Trophoblast cell (in vitro differentiated cells and primary cell): ENCODE results near the gene ERFE.

Experiments used
- DNase-seq, 2 donors: peaks; one replicate each; pipeline ENCODE4 v3.0.0-alpha.2; 2016
- H2AFZ ChIP-seq: 2 replicates; pipeline ENCODE4 v1.6.1; 2013; ENCODE audit warnings: low read length, moderate library complexity, mild to moderate bottlenecking; ENCODE audit not compliant: insufficient read depth, poor library complexity
- H2AK5ac ChIP-seq: 2 replicates; pipeline ENCODE4 v1.6.1; 2013; ENCODE audit warnings: mild to moderate bottlenecking, low read length
- H2BK120ac ChIP-seq: 2 replicates; pipeline ENCODE4 v1.6.1; 2013; ENCODE audit warnings: low read length, mild to moderate bottlenecking, moderate library complexity; ENCODE audit not compliant: insufficient read depth, poor library complexity
- H2BK12ac ChIP-seq: 2 replicates; pipeline ENCODE4 v1.6.1; 2013; ENCODE audit warnings: mild to moderate bottlenecking, low read length, moderate library complexity
- H2BK5ac ChIP-seq: 2 replicates; pipeline ENCODE4 v1.6.1; 2013; ENCODE audit warnings: low read length, low read depth, moderate library complexity, mild to moderate bottlenecking; ENCODE audit not compliant: poor library complexity
- H3K14ac ChIP-seq: 2 replicates; pipeline ENCODE4 v1.6.1; 2013; ENCODE audit warnings: mild to moderate bottlenecking, low read length
- H3K18ac ChIP-seq: 2 replicates; pipeline ENCODE4 v1.6.1; 2013; ENCODE audit warnings: mild to moderate bottlenecking, low read length
- H3K23ac ChIP-seq: 2 replicates; pipeline ENCODE4 v1.6.1; 2013; ENCODE audit warnings: low read length
- H3K27ac ChIP-seq: 2 replicates; pipeline ENCODE4 v1.5.1; 2013; ENCODE audit warnings: low read depth, mild to moderate bottlenecking, inconsistent platforms, low read length, moderate library complexity
- H3K27me3 ChIP-seq: 2 replicates; pipeline ENCODE4 v1.6.1; 2013; ENCODE audit warnings: inconsistent platforms, mild to moderate bottlenecking, low read length, moderate library complexity; ENCODE audit not compliant: insufficient read depth
- H3K36me3 ChIP-seq, 2 experiments: 1 replicate in 1 of 2; 2 replicates in 1 of 2; pipeline ENCODE4 v1.6.1; 2013; ENCODE audit warnings: low read length in 2 of 2, mild to moderate bottlenecking in 2 of 2, moderate library complexity in 1 of 2; ENCODE audit not compliant: insufficient read depth in 2 of 2, control insufficient read depth in 1 of 2
- H3K4ac ChIP-seq: 2 replicates; pipeline ENCODE4 v1.6.1; 2013; ENCODE audit warnings: low read depth, mild to moderate bottlenecking, low read length, moderate library complexity
- H3K4me1 ChIP-seq, 2 experiments: 1 replicate in 1 of 2; 2 replicates in 1 of 2; pipeline ENCODE4 v1.6.1; 2013; ENCODE audit warnings: low read length in 2 of 2, mild to moderate bottlenecking in 2 of 2, moderate library complexity in 1 of 2; ENCODE audit not compliant: insufficient read depth in 2 of 2, control insufficient read depth in 1 of 2
- H3K4me2 ChIP-seq: 2 replicates; pipeline ENCODE4 v1.6.1; 2013; ENCODE audit warnings: inconsistent platforms, mild to moderate bottlenecking, low read length, moderate library complexity
- H3K4me3 ChIP-seq: 2 replicates; pipeline ENCODE4 v1.5.1; 2013; ENCODE audit warnings: mild to moderate bottlenecking, low read depth, low read length, inconsistent platforms
- H3K79me1 ChIP-seq: one replicate; pipeline ENCODE4 v1.6.1; 2013; ENCODE audit warnings: low read length
- H3K79me2 ChIP-seq: 2 replicates; pipeline ENCODE4 v1.6.1; 2013; ENCODE audit warnings: low read length, mild to moderate bottlenecking; ENCODE audit not compliant: control insufficient read depth, insufficient read depth, poor library complexity
- H3K9ac ChIP-seq: 2 replicates; pipeline ENCODE4 v1.6.1; 2013; ENCODE audit warnings: mild to moderate bottlenecking, low read length
- H3K9me3 ChIP-seq: 2 replicates; pipeline ENCODE4 v1.6.1; 2013; ENCODE audit warnings: low read depth, mild to moderate bottlenecking, control low read depth, inconsistent platforms, low read length; ENCODE audit not compliant: insufficient read depth
- H4K12ac ChIP-seq: 2 replicates; pipeline ENCODE4 v1.6.1; 2013; ENCODE audit warnings: low read depth, mild to moderate bottlenecking, low read length, moderate library complexity
- H4K8ac ChIP-seq: 2 replicates; pipeline ENCODE4 v1.6.1; 2013; ENCODE audit warnings: low read depth, mild to moderate bottlenecking, low read length, moderate library complexity
- H4K91ac ChIP-seq: one replicate; pipeline ENCODE4 v1.6.1; 2013; ENCODE audit warnings: low read depth, mild to moderate bottlenecking, low read length, moderate library complexity
- WGBS: extraction: QIAGEN DNeasy Blood & Tissue Kit; methylation state at CpG from one replicate; pipeline ENCODE4 v1.1.7; 2013; ENCODE audit warnings: missing lambda C conversion rate; ENCODE audit not compliant: insufficient read length, insufficient coverage; ENCODE audit errors: extremely low coverage; 5-methylcytosine and 5-hydroxymethylcytosine counted together

Gene ERFE

DNA sequence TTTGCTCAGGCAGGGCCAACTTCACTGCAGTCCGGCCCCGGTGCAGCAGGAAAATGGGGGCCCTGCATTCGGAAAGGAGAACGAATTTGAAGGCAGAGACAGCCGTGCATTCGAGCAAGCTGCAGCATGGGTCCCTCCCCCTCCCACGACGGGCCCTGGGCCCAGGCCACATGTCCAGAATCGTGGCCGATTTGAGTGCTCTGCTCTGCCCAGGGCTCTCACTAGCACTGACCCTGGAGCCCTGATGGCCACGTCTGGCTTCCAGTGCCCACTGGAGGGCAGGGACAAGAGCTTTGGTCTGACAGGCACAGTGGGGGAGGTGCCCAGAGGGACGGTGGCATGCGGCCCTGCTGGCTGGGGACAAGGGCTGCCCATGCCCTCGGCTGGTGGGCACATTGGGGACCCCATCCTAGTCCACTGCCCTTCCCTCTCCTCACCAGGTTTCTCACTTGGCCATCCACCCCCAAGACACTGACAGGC, 34.7 kb upstream of the ERFE start:
- Histone ChIP-seq H3K23ac (no peak overlapping the region), H3K79me1 (no peaks in the 10 kb centered on the region), H3K18ac (no peak overlapping the region), H3K4ac (no peak overlapping the region), H3K4me3 (peak overlapping the region; percentile 31), H3K9me3 (peaks cover 3% of the 10 kb centered on the region), H2AFZ (no peak overlapping the region), H3K4me1 (no peaks in the 10 kb centered on the region), H3K27me3 (no peaks in the 10 kb centered on the region), H4K12ac (no peak overlapping the region), H2BK5ac (no peak overlapping the region), H4K8ac (no peak overlapping the region), H3K14ac (no peak overlapping the region), H3K36me3 (no peaks in the 10 kb centered on the region), H2BK120ac (no peak overlapping the region), H3K79me2 (no peaks in the 10 kb centered on the region), H4K91ac (no peak overlapping the region), H3K27ac (no peak overlapping the region), H2AK5ac (no peak overlapping the region), H2BK12ac (no peak overlapping the region), H3K4me2 (no peak overlapping the region), H3K9ac (no peak overlapping the region)
- DNase-seq = no peak
- WGBS = no CpG with 5 or more reads among the region's 14 CpGs

DNA sequence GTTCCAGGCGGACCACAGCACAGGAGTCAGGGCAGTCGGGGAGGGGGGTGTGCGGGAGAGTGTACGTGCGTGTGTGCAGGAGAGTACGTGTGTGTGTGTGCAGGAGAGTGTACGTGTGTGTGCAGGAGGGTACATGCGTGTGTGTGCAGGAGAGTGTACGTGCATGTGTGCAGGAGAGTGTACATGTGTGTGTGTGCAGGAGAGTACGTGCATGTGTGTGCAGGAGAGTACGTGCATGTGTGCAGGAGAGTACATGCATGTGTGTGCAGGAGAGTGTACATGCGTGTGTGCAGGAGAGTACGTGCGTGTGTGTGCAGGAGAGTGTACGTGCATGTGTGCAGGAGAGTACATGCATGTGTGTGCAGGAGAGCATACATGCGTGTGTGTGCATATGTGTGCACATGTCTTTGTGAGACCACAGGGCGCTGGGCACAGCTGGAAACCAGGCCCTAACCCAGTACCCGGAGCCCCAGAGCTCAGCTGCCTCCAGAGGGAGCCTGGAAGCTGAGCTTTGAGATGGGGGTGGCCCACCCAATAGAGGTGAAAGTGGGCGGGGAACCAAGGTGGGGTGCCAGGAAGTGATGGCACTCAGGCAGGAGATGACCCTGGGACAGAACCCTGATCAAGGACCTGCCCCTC, 34.2 kb upstream of the ERFE start:
- no CpG with 5 or more reads among the region's 19 CpGs for WGBS
- no peak overlapping the region for H2BK120ac ChIP-seq
- no peak overlapping the region for H3K14ac ChIP-seq

DNA sequence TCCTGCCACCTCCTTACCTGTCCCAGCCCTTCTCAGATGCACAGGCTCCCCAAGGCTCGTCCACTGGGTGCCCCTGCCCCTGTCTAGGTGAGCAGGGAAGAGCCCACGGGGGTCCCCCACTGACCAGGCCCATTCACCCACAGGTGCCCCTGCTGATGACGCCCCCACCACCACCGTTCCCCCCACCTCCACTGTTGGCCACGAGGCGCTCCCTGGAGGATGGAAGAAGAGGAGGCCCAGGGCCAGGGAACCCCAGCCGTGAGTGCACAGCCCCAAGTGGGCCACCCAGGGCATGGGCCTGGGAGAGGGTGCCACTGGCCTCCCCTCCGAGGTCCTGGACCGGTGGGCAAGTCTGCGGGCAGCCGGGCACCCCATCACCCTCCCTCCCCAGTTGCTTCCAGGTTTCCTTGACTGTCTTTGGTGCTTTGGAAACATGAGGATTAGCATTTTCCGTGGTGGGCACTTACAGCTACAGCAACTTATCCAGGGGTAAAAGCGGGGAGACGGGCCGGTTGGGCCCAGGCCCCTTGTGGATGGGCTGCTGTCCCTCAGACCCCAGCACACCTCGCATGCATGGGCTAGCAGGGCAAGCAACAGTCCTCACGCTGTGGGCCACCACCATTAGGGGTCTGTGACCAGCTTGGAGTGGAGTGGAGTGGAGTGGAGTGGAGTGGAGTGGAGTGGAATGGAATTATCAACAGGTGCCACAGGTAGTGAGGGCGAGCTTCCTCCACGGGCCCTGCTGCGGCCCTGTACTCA, 33.5 kb upstream of the ERFE start:
- H3K4ac ChIP-seq = no peak overlapping the region
- H3K18ac ChIP-seq = no peak overlapping the region
- H3K36me3 ChIP-seq = no peaks in the 10 kb centered on the region
- no peak overlapping the region for H4K8ac ChIP-seq
- no peaks in the 10 kb centered on the region for H3K79me1 ChIP-seq
- H3K4me1 ChIP-seq = no peaks in the 10 kb centered on the region
- no peak overlapping the region for H3K14ac ChIP-seq
- no peak for DNase-seq
- H3K9me3 ChIP-seq = peaks cover 3% of the 10 kb centered on the region
- H3K23ac ChIP-seq = no peak overlapping the region
- WGBS = no CpG with 5 or more reads among the region's 20 CpGs
- H2BK12ac ChIP-seq = no peak overlapping the region
- no peak overlapping the region for H3K4me3 ChIP-seq
- no peaks in the 10 kb centered on the region for H3K79me2 ChIP-seq
- no peak overlapping the region for H3K9ac ChIP-seq
- H2AK5ac ChIP-seq = no peak overlapping the region
- no peak overlapping the region for H4K12ac ChIP-seq
- H3K27me3 ChIP-seq = no peaks in the 10 kb centered on the region
- no peak overlapping the region for H3K4me2 ChIP-seq
- no peak overlapping the region for H2BK5ac ChIP-seq
- no peak overlapping the region for H2AFZ ChIP-seq
- H2BK120ac ChIP-seq = no peak overlapping the region
- no peak overlapping the region for H3K27ac ChIP-seq
- H4K91ac ChIP-seq = no peak overlapping the region

More for the DNA sequence above, 34.2 kb upstream of the ERFE start:
- Histone ChIP-seq H2AK5ac (no peak overlapping the region), H3K27me3 (no peaks in the 10 kb centered on the region), H3K27ac (no peak overlapping the region), H3K4ac (no peak overlapping the region), H2AFZ (no peak overlapping the region), H4K12ac (no peak overlapping the region), H3K18ac (no peak overlapping the region), H3K23ac (no peak overlapping the region), H3K36me3 (no peaks in the 10 kb centered on the region), H3K79me2 (no peaks in the 10 kb centered on the region), H3K4me1 (no peaks in the 10 kb centered on the region), H3K4me3 (peak overlapping the region; percentile 31), H2BK12ac (no peak overlapping the region), H3K4me2 (no peak overlapping the region), H2BK5ac (no peak overlapping the region), H3K9ac (no peak overlapping the region), H4K91ac (no peak overlapping the region), H4K8ac (no peak overlapping the region), H3K9me3 (peaks cover 3% of the 10 kb centered on the region), H3K79me1 (no peaks in the 10 kb centered on the region)
- no peak for DNase-seq

GRCh38 chr2:238126338-238126737, 32.4 kb upstream of the ERFE start:
- Histone ChIP-seq H4K8ac (no peak overlapping the region), H3K4me1 (no peaks in the 10 kb centered on the region), H4K91ac (no peak overlapping the region), H3K27ac (no peak overlapping the region), H3K4me2 (no peak overlapping the region), H3K9ac (no peak overlapping the region), H2AK5ac (no peak overlapping the region), H3K4ac (no peak overlapping the region), H2AFZ (no peak overlapping the region), H2BK12ac (no peak overlapping the region), H3K23ac (no peak overlapping the region), H2BK120ac (no peak overlapping the region), H3K18ac (no peak overlapping the region), H3K79me2 (no peaks in the 10 kb centered on the region), H3K27me3 (no peaks in the 10 kb centered on the region), H3K14ac (no peak overlapping the region), H2BK5ac (no peak overlapping the region), H4K12ac (no peak overlapping the region), H3K36me3 (no peaks in the 10 kb centered on the region), H3K4me3 (no peak overlapping the region), H3K9me3 (peaks cover 3% of the 10 kb centered on the region), H3K79me1 (no peaks in the 10 kb centered on the region)
- DNase-seq = no peak
- WGBS = no CpG with 5 or more reads among the region's 2 CpGs
